Measurements from ENCODE around the gene PRLR.

Gene PRLR

GRCh38 chr5:35092703-35093102 is 137.6 kb downstream of the PRLR start:
- H3K9me3 Mint-ChIP-seq = no peaks in the 10 kb centered on the region
- no peak overlapping the region for H3K4me3 Mint-ChIP-seq
- no peaks in the 10 kb centered on the region for H3K36me3 Mint-ChIP-seq (ENCODE audit: low read depth)
- H3K27me3 Mint-ChIP-seq (ENCODE audit: low read depth) = peaks cover 4% of the 10 kb centered on the region
- no peak overlapping the region for H3K27ac Mint-ChIP-seq
- no peaks in the 10 kb centered on the region for H3K4me1 Mint-ChIP-seq (ENCODE audit: low read depth)

DNA sequence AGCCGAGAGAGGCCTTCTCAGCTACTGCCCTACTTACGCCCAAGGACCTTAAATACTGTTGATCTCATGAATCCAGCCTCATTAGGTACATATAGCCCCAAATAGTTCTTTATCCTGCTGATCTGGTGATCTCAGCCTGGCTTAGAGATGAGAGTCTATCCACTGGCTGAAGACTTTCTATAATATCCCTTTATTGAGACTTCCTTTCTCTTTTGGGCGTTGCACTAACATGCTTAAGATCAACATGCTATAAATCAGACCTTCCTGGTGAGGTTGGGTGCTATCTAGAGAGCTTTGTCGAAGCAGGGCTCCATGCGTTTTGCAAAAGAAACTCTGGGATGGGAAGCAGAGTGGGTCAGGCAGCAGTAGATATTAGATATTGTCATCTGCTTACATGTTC is 138.6 kb downstream of the PRLR start:
- Mint-ChIP-seq H3K4me3 (no peak overlapping the region), H3K36me3 (ENCODE audit: low read depth) (no peaks in the 10 kb centered on the region), H3K9me3 (no peaks in the 10 kb centered on the region), H3K4me1 (ENCODE audit: low read depth) (no peaks in the 10 kb centered on the region), H3K27me3 (ENCODE audit: low read depth) (no peaks in the 10 kb centered on the region), H3K27ac (no peak overlapping the region)

- no peak overlapping the region for H3K4me3 Mint-ChIP-seq
- no peaks in the 10 kb centered on the region for H3K4me1 Mint-ChIP-seq (ENCODE audit: low read depth)
- H3K27ac Mint-ChIP-seq = no peak overlapping the region
- no peaks in the 10 kb centered on the region for H3K27me3 Mint-ChIP-seq (ENCODE audit: low read depth)
- H3K36me3 Mint-ChIP-seq (ENCODE audit: low read depth) = no peaks in the 10 kb centered on the region
- H3K9me3 Mint-ChIP-seq = no peaks in the 10 kb centered on the region
Measured at GRCh38 chr5:35089334-35090314, 140.7 kb downstream of the PRLR start.

GRCh38 chr5:35087991-35088390 is 142.3 kb downstream of the PRLR start:
- Mint-ChIP-seq H3K4me1 (ENCODE audit: low read depth) (no peaks in the 10 kb centered on the region), H3K36me3 (ENCODE audit: low read depth) (no peaks in the 10 kb centered on the region), H3K9me3 (no peaks in the 10 kb centered on the region), H3K27me3 (ENCODE audit: low read depth) (no peaks in the 10 kb centered on the region), H3K4me3 (no peak overlapping the region), H3K27ac (no peak overlapping the region)

DNA sequence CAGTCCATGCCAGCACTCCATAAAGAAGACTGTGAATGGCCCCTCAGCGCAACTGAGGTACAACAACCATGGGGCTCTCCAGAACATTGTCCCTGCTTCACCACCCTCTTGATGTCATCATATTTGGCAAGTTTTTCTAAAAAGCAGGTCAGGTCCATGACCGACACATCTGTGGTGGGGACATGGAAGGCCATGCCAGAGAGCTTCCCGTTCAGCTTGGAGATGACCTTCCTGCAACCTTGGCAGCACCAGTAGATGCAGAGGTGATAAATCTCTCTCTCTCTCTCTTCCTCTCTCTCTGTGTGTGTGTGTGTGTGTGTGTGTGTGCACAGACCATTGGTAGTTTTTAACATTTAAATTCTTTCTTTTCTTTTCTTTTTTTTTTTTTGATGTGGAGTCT is 147.1 kb downstream of the PRLR start:
- H3K27me3 Mint-ChIP-seq (ENCODE audit: low read depth) = no peaks in the 10 kb centered on the region

GRCh38 chr5:35082530-35082929 is 147.8 kb downstream of the PRLR start:
- Mint-ChIP-seq H3K4me3 (no peak overlapping the region), H3K36me3 (ENCODE audit: low read depth) (no peaks in the 10 kb centered on the region), H3K9me3 (no peaks in the 10 kb centered on the region), H3K27ac (no peak overlapping the region), H3K4me1 (ENCODE audit: low read depth) (no peaks in the 10 kb centered on the region), H3K27me3 (ENCODE audit: low read depth) (no peaks in the 10 kb centered on the region)

More for the DNA sequence above, 147.1 kb downstream of the PRLR start:
- H3K27ac Mint-ChIP-seq = no peak overlapping the region
- H3K36me3 Mint-ChIP-seq (ENCODE audit: low read depth) = no peaks in the 10 kb centered on the region
- H3K4me3 Mint-ChIP-seq = no peak overlapping the region
- H3K4me1 Mint-ChIP-seq (ENCODE audit: low read depth) = no peaks in the 10 kb centered on the region
- H3K9me3 Mint-ChIP-seq = no peaks in the 10 kb centered on the region

DNA sequence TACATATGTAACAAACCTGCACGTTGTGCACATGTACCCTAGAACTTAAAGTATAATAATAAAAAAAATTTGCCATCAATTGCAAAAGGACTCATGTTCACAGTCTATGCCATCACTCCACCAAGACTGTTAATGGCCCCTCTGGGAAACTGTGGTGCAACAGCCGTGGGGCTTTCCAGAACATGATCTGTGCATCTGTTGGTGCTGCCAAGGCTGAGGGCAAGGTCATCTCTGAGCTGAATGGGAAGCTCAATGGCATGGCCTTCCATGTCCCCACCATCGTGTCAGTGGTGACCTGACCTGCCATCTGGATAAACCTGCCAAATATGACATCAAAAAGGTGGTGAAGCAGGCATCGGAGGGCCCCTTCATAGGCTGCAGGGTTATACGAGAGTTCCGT is 149.2 kb downstream of the PRLR start:
- Mint-ChIP-seq H3K27ac (no peak overlapping the region), H3K4me1 (ENCODE audit: low read depth) (no peaks in the 10 kb centered on the region), H3K27me3 (ENCODE audit: low read depth) (no peaks in the 10 kb centered on the region), H3K36me3 (ENCODE audit: low read depth) (no peaks in the 10 kb centered on the region), H3K9me3 (no peaks in the 10 kb centered on the region), H3K4me3 (no peak overlapping the region)

- Mint-ChIP-seq H3K4me3 (no peak overlapping the region), H3K4me1 (ENCODE audit: low read depth) (no peaks in the 10 kb centered on the region), H3K36me3 (ENCODE audit: low read depth) (no peaks in the 10 kb centered on the region), H3K27ac (no peak overlapping the region), H3K9me3 (peaks cover 3% of the 10 kb centered on the region), H3K27me3 (ENCODE audit: low read depth) (no peaks in the 10 kb centered on the region)
Measured at GRCh38 chr5:35073160-35073559, 157.1 kb downstream of the PRLR start.

DNA sequence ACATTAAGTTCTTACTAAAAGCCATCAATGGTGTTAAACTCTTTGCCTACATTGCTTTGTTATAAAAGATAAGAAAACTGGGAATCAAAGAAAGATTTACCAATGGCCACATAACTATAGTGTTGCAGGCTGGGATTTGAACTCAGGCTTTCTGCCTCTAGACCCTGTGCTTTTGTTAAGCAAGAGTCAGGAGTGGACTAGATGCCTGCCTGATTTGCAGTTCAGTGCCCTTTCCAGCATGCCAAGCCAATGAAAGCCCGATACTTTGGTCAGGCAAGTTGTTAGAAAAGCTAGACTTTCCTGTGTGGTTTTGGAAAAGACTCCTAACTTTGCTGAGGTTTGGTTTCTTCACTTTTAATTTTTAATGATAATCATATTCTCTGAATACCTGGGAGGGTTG is 161.1 kb downstream of the PRLR start:
- H3K4me1 Mint-ChIP-seq (ENCODE audit: low read depth) = no peaks in the 10 kb centered on the region
- H3K36me3 Mint-ChIP-seq (ENCODE audit: low read depth) = no peaks in the 10 kb centered on the region
- H3K27ac Mint-ChIP-seq = no peak overlapping the region
- H3K9me3 Mint-ChIP-seq = peaks cover 3% of the 10 kb centered on the region
- H3K27me3 Mint-ChIP-seq (ENCODE audit: low read depth) = no peaks in the 10 kb centered on the region
- no peak overlapping the region for H3K4me3 Mint-ChIP-seq

DNA sequence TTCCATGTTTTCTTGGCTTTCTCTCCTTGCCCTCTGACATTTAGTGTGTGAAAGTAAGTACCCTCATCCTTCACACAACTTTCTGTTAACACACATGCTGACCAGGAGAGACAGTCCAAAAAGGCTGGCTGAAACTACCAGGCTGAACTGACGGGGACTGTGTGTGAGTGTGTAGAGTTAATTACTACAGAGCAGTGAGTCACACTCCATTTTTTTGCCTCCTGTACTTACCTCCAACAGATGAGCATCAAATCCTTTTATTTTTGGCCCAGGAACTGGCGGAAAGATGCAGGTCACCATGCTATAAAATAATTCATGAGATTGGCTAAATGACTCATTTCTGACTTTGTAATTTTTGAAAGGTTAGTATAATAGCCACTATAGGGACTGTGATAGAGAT is 162.3 kb downstream of the PRLR start:
- no peak overlapping the region for H3K4me3 Mint-ChIP-seq
- peaks cover 4% of the 10 kb centered on the region for H3K27me3 Mint-ChIP-seq (ENCODE audit: low read depth)
- H3K9me3 Mint-ChIP-seq = no peaks in the 10 kb centered on the region

DNA sequence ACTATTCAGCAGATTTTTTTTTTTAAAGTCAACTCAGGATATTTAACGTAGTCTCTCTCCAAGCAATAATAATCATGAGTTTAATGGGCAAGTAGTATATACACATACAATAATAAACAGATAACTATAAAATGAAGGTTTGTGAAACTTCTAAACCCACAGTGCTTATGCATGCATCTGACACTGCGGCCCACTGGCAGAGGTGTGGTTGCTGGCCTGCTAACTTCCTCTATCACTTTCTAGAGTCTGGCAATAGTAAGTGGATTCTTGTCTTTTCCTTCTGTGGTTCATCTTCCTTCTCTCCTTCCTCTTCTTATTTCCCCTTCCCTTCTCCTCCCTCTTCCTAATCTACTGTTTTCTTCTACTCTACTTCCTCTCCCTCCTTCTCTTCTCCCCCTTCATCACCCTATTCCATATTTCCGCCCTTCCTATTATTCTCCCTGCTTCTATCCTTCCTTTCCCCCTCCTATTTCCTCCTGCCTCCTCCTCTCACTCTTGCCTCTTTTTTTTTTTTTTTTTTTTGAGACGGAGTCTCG is 164.0 kb downstream of the PRLR start:
- no peak overlapping the region for H3K4me3 Mint-ChIP-seq
- no peaks in the 10 kb centered on the region for H3K9me3 Mint-ChIP-seq
- no peaks in the 10 kb centered on the region for H3K4me1 Mint-ChIP-seq (ENCODE audit: low read depth)
- H3K27ac Mint-ChIP-seq = no peak overlapping the region
- H3K36me3 Mint-ChIP-seq (ENCODE audit: low read depth) = no peaks in the 10 kb centered on the region
- H3K27me3 Mint-ChIP-seq (ENCODE audit: low read depth) = peaks cover 4% of the 10 kb centered on the region

More for the DNA sequence above, 162.3 kb downstream of the PRLR start:
- Mint-ChIP-seq H3K36me3 (ENCODE audit: low read depth) (no peaks in the 10 kb centered on the region), H3K27ac (no peak overlapping the region), H3K4me1 (ENCODE audit: low read depth) (no peaks in the 10 kb centered on the region)

- Mint-ChIP-seq H3K36me3 (ENCODE audit: low read depth) (no peaks in the 10 kb centered on the region), H3K4me1 (ENCODE audit: low read depth) (no peaks in the 10 kb centered on the region)
Measured at GRCh38 chr5:35063414-35063813, 166.9 kb downstream of the PRLR start.

DNA sequence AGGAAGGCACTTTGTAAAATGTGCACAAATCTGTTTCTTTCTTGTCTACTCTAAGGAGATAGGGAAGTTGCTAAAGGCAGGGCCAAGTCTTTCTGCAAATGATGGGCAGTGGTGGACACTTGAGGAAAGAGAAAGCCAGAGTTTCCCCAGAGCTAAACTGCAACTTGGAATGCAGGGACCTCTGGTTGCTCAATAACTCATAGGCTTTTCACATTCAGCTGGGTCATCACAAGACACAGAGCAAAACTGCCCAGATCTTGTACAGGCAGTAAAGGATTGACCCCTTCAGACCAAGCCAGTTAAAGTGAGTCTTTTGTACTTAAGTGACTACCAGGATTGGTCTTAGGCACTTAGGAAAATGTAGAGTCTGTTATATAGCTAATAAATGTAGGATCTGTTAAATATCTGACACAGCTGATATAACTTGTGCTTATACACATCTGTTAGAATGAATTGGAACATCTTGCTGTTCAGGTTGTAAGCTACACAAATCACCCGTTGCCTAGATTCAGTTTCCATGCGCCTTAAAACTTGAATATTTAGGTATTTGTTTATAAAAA is 169.0 kb downstream of the PRLR start:
- Mint-ChIP-seq H3K9me3 (no peaks in the 10 kb centered on the region), H3K36me3 (ENCODE audit: low read depth) (no peaks in the 10 kb centered on the region), H3K4me1 (ENCODE audit: low read depth) (no peaks in the 10 kb centered on the region), H3K4me3 (no peak overlapping the region), H3K27me3 (ENCODE audit: low read depth) (peaks cover 12% of the 10 kb centered on the region), H3K27ac (no peak overlapping the region)

More at GRCh38 chr5:35063414-35063813, 166.9 kb downstream of the PRLR start:
- no peak overlapping the region for H3K4me3 Mint-ChIP-seq
- no peak overlapping the region for H3K27ac Mint-ChIP-seq
- H3K9me3 Mint-ChIP-seq = no peaks in the 10 kb centered on the region
- peaks cover 8% of the 10 kb centered on the region for H3K27me3 Mint-ChIP-seq (ENCODE audit: low read depth)

GRCh38 chr5:35060236-35060635 is 170.1 kb downstream of the PRLR start:
- Mint-ChIP-seq H3K27ac (no peak overlapping the region), H3K4me1 (ENCODE audit: low read depth) (no peaks in the 10 kb centered on the region)

GRCh38 chr5:35059251-35059650 is 171.0 kb downstream of the PRLR start:
- H3K36me3 Mint-ChIP-seq (ENCODE audit: low read depth) = no peaks in the 10 kb centered on the region
- H3K9me3 Mint-ChIP-seq = no peaks in the 10 kb centered on the region

More at GRCh38 chr5:35060236-35060635, 170.1 kb downstream of the PRLR start:
- Mint-ChIP-seq H3K9me3 (no peaks in the 10 kb centered on the region), H3K36me3 (ENCODE audit: low read depth) (no peaks in the 10 kb centered on the region), H3K27me3 (ENCODE audit: low read depth) (peaks cover 12% of the 10 kb centered on the region), H3K4me3 (no peak overlapping the region)

More at GRCh38 chr5:35059251-35059650, 171.0 kb downstream of the PRLR start:
- Mint-ChIP-seq H3K4me3 (no peak overlapping the region), H3K27ac (no peak overlapping the region), H3K4me1 (ENCODE audit: low read depth) (no peaks in the 10 kb centered on the region), H3K27me3 (ENCODE audit: low read depth) (peaks cover 16% of the 10 kb centered on the region)
